A673 (cell line): Measurements from ENCODE around the gene FGFR2.

ENCODE experiments used
- CTCF ChIP-seq: fragments of 300-800, 200-600 bp; sonication (generic); conservative IDR thresholded peaks from 2 replicates; pipeline ENCODE4 v1.5.1; 2017; ENCODE audit warnings: low read depth, mild to moderate bottlenecking, antibody characterized with exemption, low read length, moderate library complexity, mixed read lengths
- EZH2 ChIP-seq: fragments of 200-600 bp; sonication (generic); IDR thresholded peaks from 2 replicates; pipeline ENCODE4 v1.6.1; 2017; ENCODE audit warnings: borderline replicate concordance, low read depth, mild to moderate bottlenecking, mixed read lengths, antibody characterized with exemption, low read length; ENCODE audit not compliant: poor library complexity, severe bottlenecking

- TF ChIP-seq CTCF (peak; percentile 80), EZH2 (no peak)
Measured at GRCh38 chr10:121608469-121609190, 10.4 kb upstream of the FGFR2 start.
